Measurements from ENCODE around the gene KRTAP10-7.
"Not testable (repeated sequence)": the region's sequence is repeated elsewhere in the genome, so short reads cannot be mapped to it uniquely, and the experiment has no call there.

KRTAP10-7 gene

DNA sequence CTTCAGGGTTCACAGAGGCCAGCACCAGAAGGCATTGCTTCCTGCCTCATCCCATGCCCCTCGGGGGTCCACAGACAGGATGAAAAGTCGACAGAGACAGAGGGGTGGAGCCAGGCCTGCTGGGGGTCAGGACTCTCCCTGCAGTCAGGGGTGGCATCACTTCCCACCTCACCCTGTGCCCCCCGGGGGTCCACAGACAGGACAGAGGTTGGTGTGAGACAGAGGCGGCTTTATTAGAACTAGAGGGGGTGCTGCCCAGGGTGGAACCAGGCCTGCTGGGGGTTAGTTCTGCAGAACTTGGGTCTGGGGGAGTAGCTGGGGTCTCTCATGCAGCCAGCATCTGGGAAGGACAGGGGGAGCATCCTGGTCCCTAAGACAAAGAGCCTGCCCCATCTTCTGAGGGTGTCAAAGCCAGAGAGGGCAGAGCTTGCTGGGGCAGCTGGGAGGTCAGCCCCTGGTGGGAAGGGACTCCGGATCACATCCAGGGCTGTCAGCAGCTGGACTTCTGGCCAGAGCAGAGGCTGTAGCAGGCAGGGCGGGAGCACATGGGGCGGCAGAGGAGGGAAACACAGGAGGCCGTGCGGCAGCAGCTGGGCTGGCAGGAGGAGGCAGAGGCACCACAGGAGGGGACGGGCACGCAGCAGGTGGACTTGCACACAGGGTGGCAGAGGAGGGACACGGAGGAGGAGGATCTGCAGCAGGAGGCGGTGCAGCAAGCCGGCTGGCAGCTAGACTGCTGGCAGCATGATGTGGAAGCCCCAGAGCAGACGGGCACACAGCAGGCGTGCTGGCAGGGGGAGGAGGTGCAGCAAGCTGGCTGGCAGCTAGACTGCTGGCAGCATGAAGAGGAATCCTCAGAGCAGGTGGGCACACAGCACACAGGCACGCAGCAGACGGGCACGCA is 9.2 kb upstream of the KRTAP10-7 start:
- DNase-seq = not testable (repeated sequence)

DNA sequence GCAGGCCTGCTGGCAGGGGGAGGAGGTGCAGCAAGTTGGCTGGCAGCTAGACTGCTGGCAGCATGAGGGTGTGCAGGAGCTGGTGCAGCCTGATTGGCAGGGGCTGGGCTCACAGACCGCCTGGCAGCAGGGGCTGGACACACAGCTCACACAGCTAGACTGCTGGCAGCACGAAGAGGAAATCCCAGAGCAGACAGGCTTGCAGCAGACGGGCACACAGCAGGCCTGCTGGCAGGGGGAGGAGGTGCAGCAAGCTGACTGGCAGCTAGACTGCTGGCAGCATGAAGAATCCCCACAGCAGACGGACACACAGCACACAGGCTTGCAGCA is 8.6 kb upstream of the KRTAP10-7 start:
- not testable (repeated sequence) for DNase-seq

DNA sequence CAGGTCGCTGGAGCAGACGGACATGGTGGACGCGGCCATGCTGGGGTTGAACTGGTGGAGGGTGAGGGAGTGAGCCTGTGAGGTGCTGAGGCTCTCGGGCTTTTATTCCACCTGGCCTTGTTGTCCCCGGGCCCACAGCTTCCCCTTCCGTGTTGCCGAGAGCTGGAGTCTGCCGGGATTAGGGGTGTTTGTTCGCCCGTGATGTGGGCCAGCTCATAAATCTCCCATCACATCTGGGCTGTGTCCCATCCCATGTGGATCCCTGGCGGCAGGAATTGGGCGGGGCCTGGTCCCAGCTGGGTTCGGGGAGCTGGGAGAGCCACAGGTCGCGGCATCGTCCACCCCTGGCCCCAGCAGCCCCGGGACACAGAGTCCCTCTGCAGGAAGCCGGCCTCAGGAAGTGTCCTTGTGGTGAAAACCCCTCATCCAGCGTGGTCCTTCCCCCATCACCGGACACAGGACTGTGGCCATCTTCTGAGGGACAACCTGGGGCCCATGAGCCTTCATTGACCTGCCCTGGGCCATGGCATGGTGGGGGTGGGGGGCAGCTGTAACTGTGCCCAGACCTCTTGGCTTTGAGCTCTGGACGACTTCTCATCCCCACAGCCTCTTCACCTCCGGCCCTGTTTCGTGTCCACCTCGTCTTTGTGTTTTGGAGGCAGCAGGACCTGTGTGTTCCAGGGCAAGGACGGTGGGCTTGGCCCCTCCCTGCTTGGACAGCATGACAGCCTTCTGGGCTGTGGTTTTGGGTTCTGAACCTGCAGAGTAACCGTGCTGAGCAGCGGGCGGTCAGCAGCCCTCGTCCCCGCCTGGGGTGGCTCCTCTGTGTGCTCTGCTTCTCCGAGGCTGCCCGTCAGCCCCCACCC is 7.7 kb upstream of the KRTAP10-7 start, which contains the start of gene KRTAP10-6:
Gene KRTAP10-6 (minus strand): TSS at position 60 of the 866 bp plus-strand sequence. CDS start 21 bp downstream, at position 39.
- no peak for DNase-seq

- no peak for DNase-seq
These were observed 6.6 kb upstream of the KRTAP10-7 start for GRCh38 chr21:44593598-44594405.

DNA sequence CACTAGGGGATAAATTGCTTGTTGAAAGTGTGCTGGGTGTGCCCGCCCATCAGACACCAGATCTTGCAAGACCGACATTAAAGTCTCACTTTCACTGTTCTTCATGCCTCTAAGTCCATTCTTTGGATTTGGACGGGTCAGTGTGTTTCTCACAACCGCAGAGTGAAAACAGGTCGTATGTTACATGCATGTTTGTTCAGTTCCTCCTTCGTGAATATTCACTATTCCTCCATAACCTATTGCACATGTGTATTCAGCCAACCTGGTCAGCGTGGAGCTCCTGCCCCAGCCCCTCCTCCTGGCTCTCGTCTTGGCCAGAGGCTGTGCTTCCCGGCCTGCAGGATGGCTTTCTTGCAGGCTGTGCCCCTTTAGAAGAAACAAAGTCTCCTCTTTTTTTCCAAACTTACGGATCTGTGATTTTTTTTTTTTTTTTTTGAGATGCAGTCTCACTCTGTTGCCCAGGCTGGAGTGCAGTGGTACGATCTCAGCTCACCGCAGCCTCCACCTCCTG is 5.9 kb upstream of the KRTAP10-7 start:
- DNase-seq = no peak

DNA sequence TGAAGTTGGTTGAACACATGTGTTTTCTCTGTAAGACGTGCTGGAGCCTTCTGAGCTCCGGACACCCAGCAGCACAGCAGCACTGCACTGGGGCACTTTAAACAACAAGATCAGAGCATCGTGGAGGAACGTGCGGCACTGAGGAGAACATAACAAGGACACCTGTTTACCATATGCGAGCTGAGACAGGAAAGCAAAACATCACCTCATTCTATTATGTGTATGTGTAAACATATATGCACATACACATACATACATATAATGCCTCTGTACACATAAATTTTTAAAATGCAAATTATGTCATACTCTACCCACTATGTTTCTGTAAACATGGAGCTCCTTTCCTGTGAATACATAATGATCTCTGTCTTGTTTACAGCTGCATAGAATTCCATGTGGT is 4.9 kb upstream of the KRTAP10-7 start:
- DNase-seq = no peak

GRCh38 chr21:44596068-44596725 is 4.2 kb upstream of the KRTAP10-7 start:
- DNase-seq = no peak

GRCh38 chr21:44598061-44598460 is 2.3 kb upstream of the KRTAP10-7 start:
- DNase-seq = no peak

DNA sequence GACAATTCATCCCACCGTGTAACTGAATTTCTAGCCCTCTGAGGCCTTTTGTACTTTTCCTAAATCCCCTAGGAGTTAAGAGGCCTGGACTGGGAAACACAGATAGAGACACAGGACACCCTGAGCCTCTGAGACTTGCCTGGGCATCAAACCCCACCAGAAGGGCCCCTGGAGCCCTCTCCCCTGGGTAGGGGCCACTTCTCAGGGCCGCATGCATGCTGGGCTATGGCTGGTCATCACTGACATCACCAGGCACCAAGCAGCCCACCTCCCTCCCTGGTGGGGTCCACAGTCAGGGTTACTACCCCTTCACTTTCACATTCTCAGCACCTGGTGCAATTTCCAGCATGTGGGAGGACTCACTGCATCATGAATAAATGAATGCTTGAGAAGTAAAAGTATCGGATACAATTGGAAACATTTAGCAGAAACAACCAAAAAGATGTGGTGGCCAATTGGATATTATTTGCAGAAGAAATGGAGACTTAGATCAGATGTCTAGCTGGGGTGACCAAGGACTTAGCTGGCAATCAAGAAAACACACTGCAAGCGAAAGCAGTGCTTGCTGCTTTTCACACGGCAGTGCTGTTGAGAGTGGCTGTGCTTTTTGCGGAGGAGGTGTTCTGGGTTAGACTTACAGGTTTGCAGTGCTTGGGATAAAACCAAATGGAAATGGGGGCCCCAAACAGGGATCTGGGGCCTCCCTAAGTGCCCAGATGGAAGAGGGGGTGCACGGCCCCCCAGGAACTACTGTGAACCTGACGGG is 950 bp upstream of the KRTAP10-7 start:
- no peak for DNase-seq

DNA sequence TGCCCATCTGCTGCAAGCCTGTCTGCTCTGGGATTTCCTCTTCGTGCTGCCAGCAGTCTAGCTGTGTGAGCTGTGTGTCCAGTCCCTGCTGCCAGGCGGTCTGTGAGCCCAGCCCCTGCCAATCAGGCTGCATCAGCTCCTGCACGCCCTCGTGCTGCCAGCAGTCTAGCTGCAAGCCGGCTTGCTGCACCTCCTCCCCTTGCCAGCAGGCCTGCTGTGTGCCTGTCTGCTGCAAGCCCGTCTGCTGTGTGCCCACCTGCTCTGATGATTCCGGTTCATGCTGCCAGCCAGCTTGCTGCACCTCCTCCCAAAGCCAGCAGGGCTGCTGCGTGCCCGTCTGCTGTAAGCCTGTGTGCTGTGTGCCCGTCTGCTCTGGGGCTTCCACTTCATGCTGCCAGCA is 694 bp downstream of the KRTAP10-7 start:
- not testable (repeated sequence) for DNase-seq

GRCh38 chr21:44601596-44602462 is 1.4 kb downstream of the KRTAP10-7 start:
- DNase-seq = no peak

GRCh38 chr21:44602463-44602850 is 2.1 kb downstream of the KRTAP10-7 start:
- DNase-seq = no peak

DNA sequence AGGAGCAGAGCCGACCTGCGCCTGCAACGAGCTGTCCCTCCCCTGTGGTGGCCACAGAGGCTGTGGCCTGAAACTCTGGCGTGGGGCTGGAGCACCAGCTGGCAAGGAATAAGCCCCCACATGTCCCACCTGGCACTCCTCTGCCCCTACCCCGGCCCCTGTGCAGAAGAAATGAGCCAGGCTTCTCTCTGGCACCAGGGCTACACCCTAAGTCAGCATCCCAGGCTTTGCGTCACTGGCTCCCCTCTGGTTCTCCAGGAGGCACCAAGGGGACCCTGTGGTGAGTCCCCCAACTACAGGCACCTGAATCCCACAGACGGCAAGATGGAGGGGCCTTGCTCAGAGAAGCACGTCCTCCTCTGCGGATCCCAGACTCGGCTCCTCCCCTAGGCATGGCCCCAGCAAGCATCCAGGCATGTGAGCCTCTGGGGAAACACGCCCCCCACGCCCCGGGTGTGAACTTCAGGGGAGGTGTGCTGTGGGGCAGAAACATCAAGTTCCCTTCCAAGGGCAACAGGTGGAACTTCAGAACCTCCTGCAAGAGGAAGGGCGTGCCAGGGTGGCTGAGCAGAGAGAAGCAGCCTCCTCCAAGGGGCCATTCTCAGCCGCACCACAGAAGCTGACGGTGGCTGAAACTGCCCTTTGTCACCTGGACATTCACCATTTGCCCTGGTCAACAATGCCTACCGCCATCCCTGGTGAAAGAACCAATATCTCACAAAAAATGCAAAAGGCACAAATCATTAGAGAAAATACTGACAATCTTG is 2.9 kb downstream of the KRTAP10-7 start:
- DNase-seq = no peak

DNA sequence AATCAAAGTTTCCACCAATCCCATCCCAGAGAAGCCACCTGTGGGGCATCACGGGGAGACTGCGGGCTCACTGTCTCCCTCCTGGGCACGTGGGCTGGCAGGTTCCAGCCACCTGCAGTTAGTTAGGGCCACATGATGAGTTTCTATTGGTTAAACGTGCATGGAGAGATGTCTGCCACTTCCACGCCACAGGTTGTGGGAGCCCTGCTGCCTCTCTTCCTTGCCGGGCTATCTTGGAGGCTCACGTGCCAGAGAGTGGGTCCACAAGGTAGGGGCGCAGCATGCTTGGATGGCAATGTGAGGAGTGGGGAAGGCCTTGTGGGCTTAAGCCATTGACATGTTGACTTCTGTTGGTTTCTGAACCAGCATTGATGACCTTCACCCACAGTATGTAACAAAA is 3.5 kb downstream of the KRTAP10-7 start:
- no peak for DNase-seq

GRCh38 chr21:44606495-44606894 is 6.1 kb downstream of the KRTAP10-7 start:
- DNase-seq = no peak

- DNase-seq = no peak
These were observed 8.8 kb downstream of the KRTAP10-7 start for GRCh38 chr21:44609193-44609592.

- not testable (repeated sequence) for DNase-seq
These were observed 9.9 kb downstream of the KRTAP10-7 start for GRCh38 chr21:44610157-44610843.

- no peak for DNase-seq
These were observed 11.2 kb downstream of the KRTAP10-7 start for GRCh38 chr21:44611551-44611950.

DNA sequence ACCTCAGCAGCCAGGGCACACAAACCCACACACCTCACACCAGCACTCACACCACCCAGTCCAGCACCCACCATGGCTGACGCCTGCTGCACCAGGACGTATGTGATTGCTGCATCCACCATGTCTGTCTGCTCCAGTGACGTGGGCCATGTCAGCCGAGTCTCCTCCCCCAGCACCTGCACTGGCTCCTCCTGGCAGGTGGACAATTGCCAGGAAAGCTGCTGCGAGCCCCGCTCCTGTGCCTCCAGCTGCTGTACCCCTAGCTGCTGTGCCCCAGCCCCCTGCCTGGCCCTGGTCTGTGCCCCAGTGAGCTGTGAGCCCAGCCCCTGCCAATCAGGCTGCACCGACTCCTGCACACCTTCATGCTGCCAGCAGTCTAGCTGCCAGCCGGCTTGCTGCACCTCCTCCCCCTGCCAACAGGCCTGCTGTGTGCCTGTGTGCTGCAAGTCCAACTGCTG is 11.7 kb downstream of the KRTAP10-7 start, which contains the start of gene KRTAP10-8:
Gene KRTAP10-8 (plus strand): TSS at position 51 of the 458 bp plus-strand sequence. CDS start 22 bp downstream, at position 73.
- no peak for DNase-seq

All from CD4-positive, alpha-beta T cell treated with Interleukin-17A for 4 hours (primary cell).